GM23338 (cell line): Measurements from ENCODE around the gene RGS6.

Experiments used
- CREB1 ChIP-seq: fragments of 250-450 bp; sonication (Bioruptor Pico); IDR thresholded peaks from 2 replicates; pipeline ENCODE4 v1.5.0; 2020; ENCODE audit warnings: low read depth, mild to moderate bottlenecking, moderate library complexity
- CTCF ChIP-seq, 2 experiments: fragments of 200-600 bp in 1 of 2; sonication (generic) in 1 of 2; conservative IDR thresholded peaks; 2 replicates each; pipeline versions ENCODE4 v1.5.1 to v1.6.1; 2016 to 2017; ENCODE audit warnings: antibody characterized with exemption in 2 of 2, low read depth in 2 of 2, mild to moderate bottlenecking in 2 of 2, moderate library complexity in 1 of 2
- EZH2 ChIP-seq: fragments of 200-600 bp; sonication (generic); IDR thresholded peaks from one replicate; pipeline ENCODE4 v1.8.0; 2017; ENCODE audit warnings: antibody characterized with exemption, mild to moderate bottlenecking, low read depth; ENCODE audit not compliant: unreplicated experiment
- EZH2phosphoT487 ChIP-seq: fragments of 200-600 bp; sonication (generic); IDR thresholded peaks from one replicate; pipeline ENCODE4 v1.8.1; 2018; ENCODE audit warnings: antibody characterized with exemption; ENCODE audit not compliant: unreplicated experiment
- JUNB ChIP-seq: IDR thresholded peaks from one replicate; pipeline ENCODE4 v1.6.1; 2016; ENCODE audit warnings: antibody characterized with exemption; ENCODE audit not compliant: unreplicated experiment
- POLR2AphosphoS5 ChIP-seq: IDR thresholded peaks from 2 replicates; pipeline ENCODE4 v1.6.1; 2016; ENCODE audit warnings: antibody characterized with exemption, low read depth
- ZNF331 ChIP-seq: fragments of 250-450 bp; sonication (Bioruptor Pico); IDR thresholded peaks from 2 replicates; pipeline ENCODE4 v1.5.0; 2020; ENCODE audit warnings: low read depth, mild to moderate bottlenecking, moderate library complexity
- TF ChIP-seq, protein P1 (sequence below): IDR thresholded peaks from one replicate; pipeline ENCODE4 v1.6.1; 2018; ENCODE audit warnings: antibody characterized with exemption; ENCODE audit not compliant: unreplicated experiment

DNA sequence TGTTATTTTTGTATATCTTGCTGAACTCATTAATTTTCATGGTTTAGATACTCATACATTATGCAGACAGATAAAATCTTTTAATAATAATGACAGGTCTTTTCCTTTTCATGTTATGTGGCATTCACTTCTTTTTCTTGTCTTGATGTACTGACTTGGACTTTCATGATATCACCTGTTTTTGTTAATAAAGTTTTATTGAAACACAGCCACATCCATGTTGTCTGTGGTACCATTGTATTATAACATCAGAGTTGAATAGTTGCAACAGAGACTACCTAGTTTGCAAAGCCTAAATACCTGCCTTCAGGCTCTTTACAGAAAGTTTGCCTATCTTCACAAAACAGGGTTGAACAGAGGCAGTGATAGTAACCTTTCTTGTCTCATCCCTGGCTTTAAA, 85.1 kb downstream of the RGS6 start:
- TF ChIP-seq CTCF (conservative IDR thresholded peaks at IDR 0.05; ENCODE audit: low read depth in 2 of 2), result no peak
- TF ChIP-seq ZNF331 (CRISPR knock-in tag), result no peak
- TF ChIP-seq CREB1 (CRISPR knock-in tag), result no peak
- TF ChIP-seq, protein P1, sequence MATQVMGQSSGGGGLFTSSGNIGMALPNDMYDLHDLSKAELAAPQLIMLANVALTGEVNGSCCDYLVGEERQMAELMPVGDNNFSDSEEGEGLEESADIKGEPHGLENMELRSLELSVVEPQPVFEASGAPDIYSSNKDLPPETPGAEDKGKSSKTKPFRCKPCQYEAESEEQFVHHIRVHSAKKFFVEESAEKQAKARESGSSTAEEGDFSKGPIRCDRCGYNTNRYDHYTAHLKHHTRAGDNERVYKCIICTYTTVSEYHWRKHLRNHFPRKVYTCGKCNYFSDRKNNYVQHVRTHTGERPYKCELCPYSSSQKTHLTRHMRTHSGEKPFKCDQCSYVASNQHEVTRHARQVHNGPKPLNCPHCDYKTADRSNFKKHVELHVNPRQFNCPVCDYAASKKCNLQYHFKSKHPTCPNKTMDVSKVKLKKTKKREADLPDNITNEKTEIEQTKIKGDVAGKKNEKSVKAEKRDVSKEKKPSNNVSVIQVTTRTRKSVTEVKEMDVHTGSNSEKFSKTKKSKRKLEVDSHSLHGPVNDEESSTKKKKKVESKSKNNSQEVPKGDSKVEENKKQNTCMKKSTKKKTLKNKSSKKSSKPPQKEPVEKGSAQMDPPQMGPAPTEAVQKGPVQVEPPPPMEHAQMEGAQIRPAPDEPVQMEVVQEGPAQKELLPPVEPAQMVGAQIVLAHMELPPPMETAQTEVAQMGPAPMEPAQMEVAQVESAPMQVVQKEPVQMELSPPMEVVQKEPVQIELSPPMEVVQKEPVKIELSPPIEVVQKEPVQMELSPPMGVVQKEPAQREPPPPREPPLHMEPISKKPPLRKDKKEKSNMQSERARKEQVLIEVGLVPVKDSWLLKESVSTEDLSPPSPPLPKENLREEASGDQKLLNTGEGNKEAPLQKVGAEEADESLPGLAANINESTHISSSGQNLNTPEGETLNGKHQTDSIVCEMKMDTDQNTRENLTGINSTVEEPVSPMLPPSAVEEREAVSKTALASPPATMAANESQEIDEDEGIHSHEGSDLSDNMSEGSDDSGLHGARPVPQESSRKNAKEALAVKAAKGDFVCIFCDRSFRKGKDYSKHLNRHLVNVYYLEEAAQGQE, result no peak
- TF ChIP-seq JUNB, result no peak
- no peak for TF ChIP-seq EZH2
- no peak for TF ChIP-seq EZH2phosphoT487
- TF ChIP-seq POLR2AphosphoS5, result no peak
